Bronchial epithelial cell (primary cell): ENCODE data around the gene ZCCHC14. TPM values are rescaled to one million over a fixed set of nuclear protein-coding genes. Genes with fewer than 3 reads are reported as not detected.

Experiments used
- DNase-seq: peaks from one replicate; pipeline ENCODE4 v3.0.0-alpha.2; 2010; ENCODE audit warnings: low read depth
- FAIRE-seq: peaks from 2 replicates; lab custom pipeline; 2011; peaks lifted over from hg19 to GRCh38; lab: Jason Lieb, UNC
- H3K27me3 ChIP-seq: 2 replicates; pipeline ENCODE4 v1.5.1; 2011; ENCODE audit warnings: low read length; ENCODE audit not compliant: control insufficient read depth, insufficient read depth
- H3K36me3 ChIP-seq: 2 replicates; pipeline ENCODE4 v1.5.1; 2011; ENCODE audit warnings: low read length; ENCODE audit not compliant: control insufficient read depth, insufficient read depth
- H3K4me3 ChIP-seq: 2 replicates; pipeline ENCODE4 v1.5.1; 2011; ENCODE audit warnings: mild to moderate bottlenecking, low read depth, low read length, control low read depth
- CTCF ChIP-seq: IDR thresholded peaks from 2 replicates; pipeline ENCODE4 v1.5.1; 2011; ENCODE audit warnings: mild to moderate bottlenecking, moderate library complexity, low read length, control low read depth, inconsistent platforms; ENCODE audit not compliant: insufficient read depth, severe bottlenecking
- total RNA-seq: library from RNA; depleted of rRNA; stranded (reverse); fragments of >200 nt; gene quantifications from 2 replicates; pipeline ENCODE4 v1.2.1, GENCODE V29; 2014

Gene ZCCHC14
- total RNA-seq, 1 donor from 2014 or later = 2.9 TPM

- no peak for TF ChIP-seq CTCF
- Histone ChIP-seq H3K4me3 (no peak overlapping the region), H3K36me3 (no peaks in the 10 kb centered on the region), H3K27me3 (peaks cover 5% of the 10 kb centered on the region)
- FAIRE-seq (no peak), DNase-seq (no peak)
Observed at GRCh38 chr16:87539113-87539512, 46.3 kb upstream of the ZCCHC14 start.

GRCh38 chr16:87538594-87538993 is 45.8 kb upstream of the ZCCHC14 start:
- Histone ChIP-seq H3K27me3 (peaks cover 5% of the 10 kb centered on the region), H3K4me3 (no peak overlapping the region), H3K36me3 (no peaks in the 10 kb centered on the region)
- no peak for TF ChIP-seq CTCF
- DNase-seq (no peak), FAIRE-seq (no peak)

GRCh38 chr16:87538160-87538559 is 45.3 kb upstream of the ZCCHC14 start:
- DNase-seq (no peak), FAIRE-seq (no peak)
- H3K27me3 ChIP-seq = peaks cover 5% of the 10 kb centered on the region
- H3K36me3 ChIP-seq = no peaks in the 10 kb centered on the region
- TF ChIP-seq CTCF = no peak
- H3K4me3 ChIP-seq = no peak overlapping the region

- DNase-seq (no peak), FAIRE-seq (no peak)
- TF ChIP-seq CTCF = no peak
- H3K27me3 ChIP-seq = peaks cover 5% of the 10 kb centered on the region
- H3K36me3 ChIP-seq = no peaks in the 10 kb centered on the region
- H3K4me3 ChIP-seq = no peak overlapping the region
Observed at GRCh38 chr16:87536795-87537142, 43.9 kb upstream of the ZCCHC14 start.

- H3K27me3 ChIP-seq = peaks cover 5% of the 10 kb centered on the region
- H3K4me3 ChIP-seq = no peak overlapping the region
- DNase-seq (no peak), FAIRE-seq (no peak)
- H3K36me3 ChIP-seq = no peaks in the 10 kb centered on the region
- no peak for TF ChIP-seq CTCF
Observed at GRCh38 chr16:87535855-87536794, 43.3 kb upstream of the ZCCHC14 start.
